Measurements from ENCODE around the gene BTNL8.

The BTNL8 gene

GRCh38 chr5:180970875-180971274 lies 71.9 kb downstream of the BTNL8 start:
- DNase-seq, result no peak

- no peak for DNase-seq
Measured at GRCh38 chr5:180974612-180975315, 75.8 kb downstream of the BTNL8 start.

GRCh38 chr5:180975338-180975737 lies 76.4 kb downstream of the BTNL8 start:
- no peak for DNase-seq

- no peak for DNase-seq
Measured at GRCh38 chr5:180976518-180976917, 77.6 kb downstream of the BTNL8 start.

GRCh38 chr5:180977852-180978251 lies 78.9 kb downstream of the BTNL8 start:
- DNase-seq, result no peak

- DNase-seq, result no peak
Measured at GRCh38 chr5:180982008-180982741, 83.2 kb downstream of the BTNL8 start.

- no peak for DNase-seq
Measured at GRCh38 chr5:180988016-180988415, 89.1 kb downstream of the BTNL8 start.

- peak; percentile 13 for DNase-seq
Measured at GRCh38 chr5:180988592-180988991, 89.6 kb downstream of the BTNL8 start, which contains the start of gene BTNL3. Gene BTNL3, plus strand, starts transcription at chr5:180988846. Its CDS starts 183 bp downstream, at chr5:180989029.

GRCh38 chr5:180990086-180990881 lies 91.3 kb downstream of the BTNL8 start:
- no peak for DNase-seq

GRCh38 chr5:180990882-180991242 lies 91.9 kb downstream of the BTNL8 start:
- DNase-seq, result peak; percentile 4
